ENCODE data around the gene LDLRAP1. TPM values are rescaled to one million over a fixed set of nuclear protein-coding genes. Genes with fewer than 3 reads are reported as not detected.

LDLRAP1 gene
- total RNA-seq, 2 donors from 2014 or later, result 37.8 to 56.3 TPM

DNA sequence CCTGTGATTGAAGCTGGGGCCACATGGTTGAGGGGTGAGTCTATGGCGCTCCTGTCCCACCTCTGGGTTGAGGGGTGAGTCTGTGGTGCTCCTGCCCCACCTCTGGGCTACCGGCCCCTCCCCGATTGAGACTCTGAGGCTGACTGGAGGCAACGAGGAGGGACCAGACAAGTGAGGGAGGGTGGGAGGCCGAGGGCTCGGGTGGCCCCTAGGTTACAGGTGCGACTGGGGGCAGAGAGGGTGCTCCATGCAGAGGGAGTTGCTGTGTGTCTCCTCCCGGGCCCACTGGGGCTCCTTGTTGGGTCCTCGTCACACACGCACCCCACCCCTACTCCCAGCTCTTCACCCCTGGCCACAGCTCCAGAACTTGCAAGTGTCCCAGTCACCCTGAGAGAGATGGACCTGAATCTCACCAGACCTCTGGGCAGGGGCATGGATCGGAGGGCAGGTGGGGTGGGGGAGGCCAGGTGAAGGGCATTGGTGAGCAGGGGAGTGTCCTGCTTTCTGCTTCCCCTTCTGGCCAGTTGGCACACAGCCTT lies 12.8 kb downstream of the LDLRAP1 start:
- Histone ChIP-seq H3K27ac (peak overlapping the region; percentile 11 to 35), H3K36me3 (no peaks in the 10 kb centered on the region), H3K4me3 (no peak overlapping the region), H3K27me3 (replicated peaks; ENCODE audit: insufficient read depth) (no peaks in the 10 kb centered on the region), H3K4me1 (replicated peaks) (no peaks in the 10 kb centered on the region), H3K9me3 (no peaks in the 10 kb centered on the region)
- 92% methylated on average over 11 of the region's 11 CpGs for WGBS
- TF ChIP-seq POLR2AphosphoS5 (IDR thresholded peaks at IDR 0.05) (no peak), POLR2A (IDR thresholded peaks at IDR 0.05) (no peak)
- TF ChIP-seq, protein P1, sequence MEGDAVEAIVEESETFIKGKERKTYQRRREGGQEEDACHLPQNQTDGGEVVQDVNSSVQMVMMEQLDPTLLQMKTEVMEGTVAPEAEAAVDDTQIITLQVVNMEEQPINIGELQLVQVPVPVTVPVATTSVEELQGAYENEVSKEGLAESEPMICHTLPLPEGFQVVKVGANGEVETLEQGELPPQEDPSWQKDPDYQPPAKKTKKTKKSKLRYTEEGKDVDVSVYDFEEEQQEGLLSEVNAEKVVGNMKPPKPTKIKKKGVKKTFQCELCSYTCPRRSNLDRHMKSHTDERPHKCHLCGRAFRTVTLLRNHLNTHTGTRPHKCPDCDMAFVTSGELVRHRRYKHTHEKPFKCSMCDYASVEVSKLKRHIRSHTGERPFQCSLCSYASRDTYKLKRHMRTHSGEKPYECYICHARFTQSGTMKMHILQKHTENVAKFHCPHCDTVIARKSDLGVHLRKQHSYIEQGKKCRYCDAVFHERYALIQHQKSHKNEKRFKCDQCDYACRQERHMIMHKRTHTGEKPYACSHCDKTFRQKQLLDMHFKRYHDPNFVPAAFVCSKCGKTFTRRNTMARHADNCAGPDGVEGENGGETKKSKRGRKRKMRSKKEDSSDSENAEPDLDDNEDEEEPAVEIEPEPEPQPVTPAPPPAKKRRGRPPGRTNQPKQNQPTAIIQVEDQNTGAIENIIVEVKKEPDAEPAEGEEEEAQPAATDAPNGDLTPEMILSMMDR (IDR thresholded peaks at IDR 0.05), result no peak
- no peak for DNase-seq (ENCODE audit: low spot score)
- intact Hi-C loops (cut with DNase I), result no loop called here

DNA sequence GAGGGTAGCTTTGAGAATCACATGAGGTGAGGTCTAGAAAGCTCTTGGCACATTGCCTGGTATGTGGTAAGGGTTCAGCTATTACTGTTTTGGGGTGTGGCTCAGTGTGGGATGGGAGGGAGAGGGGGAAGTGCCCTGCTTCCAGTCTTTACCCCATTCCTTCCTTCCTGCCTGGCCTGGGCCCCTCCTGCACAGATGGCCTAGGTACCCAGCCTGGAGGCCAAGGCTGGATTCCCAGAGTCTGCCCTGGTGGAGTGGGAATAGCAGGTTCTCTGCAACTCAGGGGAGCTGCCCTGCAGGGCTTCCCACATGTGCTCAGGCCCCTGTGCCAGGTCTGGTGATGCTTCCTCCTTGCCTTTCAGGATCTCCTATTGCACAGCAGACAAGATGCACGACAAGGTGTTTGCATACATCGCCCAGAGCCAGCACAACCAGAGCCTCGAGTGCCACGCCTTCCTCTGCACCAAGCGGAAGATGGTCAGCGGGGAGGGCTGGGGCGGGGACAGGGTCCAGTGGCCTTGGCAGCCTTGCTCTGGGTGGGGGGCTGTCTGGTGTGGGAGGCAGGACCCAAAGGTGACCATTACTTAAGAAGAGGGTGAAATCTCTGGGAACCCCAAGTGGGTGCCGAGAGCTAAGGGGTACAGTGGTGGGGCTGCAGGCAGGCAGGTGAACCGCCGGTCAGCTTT lies 13.5 kb downstream of the LDLRAP1 start:
- intact Hi-C loops (cut with DNase I), result no loop called here
- Histone ChIP-seq H3K4me3 (no peak overlapping the region), H3K4me1 (replicated peaks) (peaks cover 5% of the 10 kb centered on the region), H3K9me3 (no peaks in the 10 kb centered on the region), H3K36me3 (no peaks in the 10 kb centered on the region), H3K27ac (peak overlapping the region in 1 of 2 donors; percentile 11), H3K27me3 (replicated peaks; ENCODE audit: insufficient read depth) (no peaks in the 10 kb centered on the region)
- TF ChIP-seq POLR2A (IDR thresholded peaks at IDR 0.05) (no peak), POLR2AphosphoS5 (IDR thresholded peaks at IDR 0.05) (peak; percentile 14)
- TF ChIP-seq, protein P1 (IDR thresholded peaks at IDR 0.05), result no peak
- DNase-seq (ENCODE audit: low spot score), result peak; percentile 55
- WGBS, result 62% methylated on average over 10 of the region's 10 CpGs

GRCh38 chr1:25557543-25557942 lies 14.1 kb downstream of the LDLRAP1 start:
- H3K9me3 ChIP-seq, result no peaks in the 10 kb centered on the region
- intact Hi-C loops (cut with DNase I), result no loop called here
- H3K4me3 ChIP-seq, result no peak overlapping the region
- DNase-seq (ENCODE audit: low spot score), result no peak
- 72% methylated on average over 7 of the region's 7 CpGs for WGBS
- TF ChIP-seq POLR2A (IDR thresholded peaks at IDR 0.05), result no peak
- no peaks in the 10 kb centered on the region for H3K36me3 ChIP-seq
- H3K27me3 ChIP-seq (replicated peaks; ENCODE audit: insufficient read depth), result no peaks in the 10 kb centered on the region
- peaks cover 5% of the 10 kb centered on the region for H3K4me1 ChIP-seq (replicated peaks)
- no peak overlapping the region for H3K27ac ChIP-seq

GRCh38 chr1:25559031-25559430 lies 15.6 kb downstream of the LDLRAP1 start:
- no peak overlapping the region for H3K4me3 ChIP-seq
- H3K27me3 ChIP-seq (replicated peaks; ENCODE audit: insufficient read depth), result no peaks in the 10 kb centered on the region
- H3K4me1 ChIP-seq (replicated peaks), result peaks cover 5% of the 10 kb centered on the region
- WGBS, result 79% methylated on average over 6 of the region's 6 CpGs
- DNase-seq (ENCODE audit: low spot score), result no peak
- H3K9me3 ChIP-seq, result no peaks in the 10 kb centered on the region
- no peaks in the 10 kb centered on the region for H3K36me3 ChIP-seq
- TF ChIP-seq POLR2AphosphoS5 (IDR thresholded peaks at IDR 0.05), result no peak
- TF ChIP-seq, protein P1 (IDR thresholded peaks at IDR 0.05), result no peak
- no peak for TF ChIP-seq POLR2A (IDR thresholded peaks at IDR 0.05)
- H3K27ac ChIP-seq, result no peak overlapping the region
- intact Hi-C loops (cut with DNase I), result no loop called here

GRCh38 chr1:25560001-25560400 lies 16.6 kb downstream of the LDLRAP1 start:
- no peak overlapping the region for H3K4me3 ChIP-seq
- intact Hi-C loops (cut with DNase I), result no loop called here
- no peaks in the 10 kb centered on the region for H3K36me3 ChIP-seq
- peaks cover 9% of the 10 kb centered on the region for H3K4me1 ChIP-seq (replicated peaks)
- no peak for DNase-seq (ENCODE audit: low spot score)
- 58% methylated on average over 9 of the region's 9 CpGs for WGBS
- TF ChIP-seq, protein P1 (IDR thresholded peaks at IDR 0.05), result no peak
- no peaks in the 10 kb centered on the region for H3K9me3 ChIP-seq
- no peak overlapping the region for H3K27ac ChIP-seq
- H3K27me3 ChIP-seq (replicated peaks; ENCODE audit: insufficient read depth), result no peaks in the 10 kb centered on the region

Measured in prostate gland (tissue), 2 donors.